Upper lobe of left lung (tissue), 4 donors: ENCODE results near the gene SUN1.

Experiments used
- CTCF ChIP-seq, 6 experiments: fragments of 450-650 bp in 4 of 6; fragments of 200-600 bp in 2 of 6; sonication (generic) in 2 of 6; IDR thresholded peaks; one replicate each; pipeline ENCODE4 v1.5.1; 2016 to 2019; ENCODE audit warnings: antibody characterized with exemption in 6 of 6
- EP300 ChIP-seq, 4 donors: sonication (generic); formaldehyde crosslinking; IDR thresholded peaks; one replicate each; pipeline ENCODE4 v1.5.1; 2017; ENCODE audit warnings: antibody characterized with exemption in 4 of 4, control low read depth in 2 of 4
- POLR2A ChIP-seq, 4 donors: fragments of 450-650 bp; IDR thresholded peaks; one replicate each; pipeline ENCODE4 v1.5.1; 2016 to 2017; ENCODE audit warnings: antibody characterized with exemption in 4 of 4, mild to moderate bottlenecking in 2 of 4
- POLR2AphosphoS5 ChIP-seq, 2 donors: sonication (generic); formaldehyde crosslinking; IDR thresholded peaks; one replicate each; pipeline ENCODE4 v1.5.1; 2017; ENCODE audit warnings: antibody characterized with exemption in 2 of 2

GRCh38 chr7:901388-902154 lies 69.3 kb downstream of the SUN1 start:
- TF ChIP-seq CTCF (IDR thresholded peaks at IDR 0.05) (no peak), POLR2A (IDR thresholded peaks at IDR 0.05) (no peak), EP300 (IDR thresholded peaks at IDR 0.05) (no peak), POLR2AphosphoS5 (IDR thresholded peaks at IDR 0.05) (no peak)
